Endothelial cell of umbilical vein (primary cell): Measurements from ENCODE around the gene GRM7. TPM values are rescaled to one million over a fixed set of nuclear protein-coding genes. Genes with fewer than 3 reads are reported as not detected.

Experiments
- BruUV-seq: library from RNA; stranded (reverse); fragments of 400-500 nt; replicated peaks from 2 replicates; lab custom pipeline; 2021; lab: Mats Ljungman, UMichigan
- CTCF ChIA-PET: fragments of 300-600, 350-600 bp; sonication (Branson Sonifier 250); formaldehyde crosslinking; loops from one replicate; lab custom pipeline; 2021; ENCODE audit warnings: antibody characterized with exemption, inconsistent platforms; lab: Charles Lee
- POLR2A ChIA-PET: fragments of 300-600, 350-600 bp; sonication (Branson Sonifier 250); formaldehyde crosslinking; loops from one replicate; lab custom pipeline; 2021; ENCODE audit warnings: antibody characterized with exemption, inconsistent platforms; lab: Charles Lee
- DNase-seq: peaks from one replicate; pipeline ENCODE4 v3.0.0-alpha.2; 2011; ENCODE audit warnings: low read depth, low spot score
- FAIRE-seq: peaks from 2 replicates; lab custom pipeline; 2011; peaks lifted over from hg19 to GRCh38; lab: Jason Lieb, UNC
- H2AFZ ChIP-seq: 2 replicates; pipeline ENCODE4 v1.6.0; 2012; ENCODE audit warnings: low read depth, low read length, control low read depth, inconsistent platforms
- H3K27ac ChIP-seq: 2 replicates; pipeline ENCODE4 v1.5.1; 2011; ENCODE audit warnings: low read depth, mild to moderate bottlenecking, control low read depth, low read length, moderate library complexity; ENCODE audit not compliant: insufficient read depth
- H3K27me3 ChIP-seq, 2 experiments: 2 replicates each; pipeline versions ENCODE4 v1.6.0 to v1.6.1; 2011; ENCODE audit warnings: low read length in 2 of 2, mixed read lengths in 1 of 2; ENCODE audit not compliant: control insufficient read depth in 2 of 2, insufficient read depth in 2 of 2
- H3K36me3 ChIP-seq, 2 experiments: 2 replicates in 1 of 2; 3 replicates in 1 of 2; pipeline ENCODE4 v1.5.1; 2011; ENCODE audit warnings: low read length in 2 of 2, mild to moderate bottlenecking in 1 of 2, moderate library complexity in 1 of 2; ENCODE audit not compliant: control insufficient read depth in 2 of 2, insufficient read depth in 2 of 2; ENCODE audit errors: extremely low read depth in 1 of 2
- H3K4me1 ChIP-seq: 3 replicates; pipeline ENCODE4 v1.5.1; 2011; ENCODE audit warnings: mild to moderate bottlenecking, low read length; ENCODE audit not compliant: control insufficient read depth, insufficient read depth; ENCODE audit errors: extremely low read depth
- H3K4me2 ChIP-seq: 2 replicates; pipeline ENCODE4 v1.6.1; 2011; ENCODE audit warnings: low read length, control low read depth, mixed read lengths; ENCODE audit not compliant: insufficient read depth
- H3K4me3 ChIP-seq, 3 experiments: fragments of 200-600 bp in 1 of 3; sonication (generic), shearing (Covaris generic) in 1 of 3; replicated peaks in 1 of 3; 2 replicates each; pipeline ENCODE4 v1.5.1; 2011 to 2016; ENCODE audit warnings: control low read depth in 3 of 3, low read length in 3 of 3, mild to moderate bottlenecking in 2 of 3, inconsistent platforms in 1 of 3, low read depth in 1 of 3, moderate library complexity in 1 of 3; ENCODE audit not compliant: insufficient read depth in 1 of 3
- H3K79me2 ChIP-seq: 2 replicates; pipeline ENCODE4 v1.6.0; 2012; ENCODE audit warnings: low read length, inconsistent platforms; ENCODE audit not compliant: control insufficient read depth, insufficient read depth
- H3K9ac ChIP-seq: replicated peaks from 2 replicates; pipeline ENCODE3; 2011; ENCODE audit warnings: low read length, control low read depth; ENCODE audit not compliant: insufficient read depth; ENCODE audit errors: extremely low read depth
- H3K9me1 ChIP-seq: replicated peaks from 3 replicates; pipeline ENCODE4 v1.6.0; 2011; ENCODE audit warnings: mild to moderate bottlenecking, low read length; ENCODE audit not compliant: control insufficient read depth, insufficient read depth; ENCODE audit errors: extremely low read depth
- H3K9me3 ChIP-seq: replicated peaks from 2 replicates; pipeline ENCODE4 v1.5.1; 2012; ENCODE audit warnings: low read length, inconsistent platforms; ENCODE audit not compliant: control insufficient read depth, insufficient read depth
- H4K20me1 ChIP-seq: replicated peaks from 2 replicates; pipeline ENCODE3; 2011; ENCODE audit warnings: mild to moderate bottlenecking, low read length; ENCODE audit not compliant: control insufficient read depth, insufficient read depth; ENCODE audit errors: extremely low read depth
- CTCF ChIP-seq, 2 donors: IDR thresholded peaks; 1 replicate in 1 of 2; 2 replicates in 1 of 2; pipeline ENCODE4 v1.5.1; 2011; ENCODE audit warnings: low read length in 2 of 2, mild to moderate bottlenecking in 2 of 2, moderate library complexity in 2 of 2, control low read depth in 1 of 2, inconsistent platforms in 1 of 2, low read depth in 1 of 2; ENCODE audit not compliant: insufficient read depth in 1 of 2; ENCODE audit errors: extremely low read depth in 1 of 2
- EZH2 ChIP-seq: IDR thresholded peaks from 2 replicates; pipeline ENCODE4 v1.6.1; 2012; ENCODE audit warnings: borderline replicate concordance, low read depth, mild to moderate bottlenecking, moderate library complexity, low read length, inconsistent platforms; ENCODE audit not compliant: severe bottlenecking
- GATA2 ChIP-seq: IDR thresholded peaks from 2 replicates; pipeline ENCODE4 v1.7.0; 2011; ENCODE audit warnings: low read depth, mild to moderate bottlenecking, moderate library complexity, mixed read lengths, low read length; ENCODE audit not compliant: insufficient read length, insufficient read depth
- MAX ChIP-seq: IDR thresholded peaks from 2 replicates; pipeline ENCODE4 v1.6.1; 2011; ENCODE audit not compliant: insufficient read depth, insufficient read length
- MYC ChIP-seq: IDR thresholded peaks from one replicate; pipeline ENCODE4 v1.6.1; 2011; ENCODE audit warnings: mild to moderate bottlenecking, low read depth, low read length
- POLR2A ChIP-seq: IDR thresholded peaks from 2 replicates; pipeline ENCODE4 v1.6.1; 2012; ENCODE audit warnings: low read depth, mild to moderate bottlenecking, control low read depth, low read length
- dilution Hi-C: fragments of 300-500 bp; cut with MboI; formaldehyde crosslinking; loops from one replicate; pipeline ENCODE4 v1.15.0; 2019; ENCODE audit warnings: low sequenced_read_pairs; ENCODE audit not compliant: extremely low pct_ligation_motif_present
- intact Hi-C: fragments of 100-400 bp; cut with micrococcal nuclease; formaldehyde crosslinking; loops from one replicate; pipeline ENCODE4 v1.10.0; 2022
- polyA plus RNA-seq, 4 experiments: library from polyadenylated mRNA; depleted of rRNA in 3 of 4; stranded (reverse) in 3 of 4; unstranded in 1 of 4; fragments of >200 nt; gene quantifications; 2 replicates each; pipeline versions ENCODE4 v1.2.1 to v1.2.3, GENCODE V29; 2011 to 2012; ENCODE audit warnings: missing spikeins in 1 of 4
- total RNA-seq: library from RNA; stranded (reverse); gene quantifications from 2 replicates; pipeline ENCODE4 v1.2.3, GENCODE V29; 2021

Gene GRM7
- total and polyA plus RNA-seq, 2 donors (not counting 3 experiments of a cell fraction or from before 2014, with no cell fraction given) = 0.12 TPM; not detected in 1

- FAIRE-seq (no peak), DNase-seq (no peak)
- Histone ChIP-seq H3K27ac (no peak overlapping the region), H3K4me2 (no peak overlapping the region), H3K9ac (no peak overlapping the region), H3K9me1 (no peaks in the 10 kb centered on the region), H3K27me3 (no peaks in the 10 kb centered on the region), H2AFZ (no peak overlapping the region), H3K79me2 (no peaks in the 10 kb centered on the region), H3K4me1 (no peaks in the 10 kb centered on the region), H3K36me3 (no peaks in the 10 kb centered on the region), H3K4me3 (no peak overlapping the region), H4K20me1 (no peaks in the 10 kb centered on the region), H3K9me3 (no peaks in the 10 kb centered on the region)
- ChIA-PET CTCF (no interaction called here), POLR2A (no interaction called here)
- intact Hi-C loops = no loop called here
- TF ChIP-seq EZH2 = no peak
- dilution Hi-C loops = no loop called here
- no TSS peak for BruUV-seq
Measured at GRCh38 chr3:7410782-7411181, 549.9 kb downstream of the GRM7 start.

- Histone ChIP-seq H3K36me3 (no peaks in the 10 kb centered on the region), H3K4me2 (no peak overlapping the region), H3K9ac (no peak overlapping the region), H4K20me1 (no peaks in the 10 kb centered on the region), H3K27me3 (no peaks in the 10 kb centered on the region), H3K27ac (no peak overlapping the region), H2AFZ (no peak overlapping the region), H3K9me3 (no peaks in the 10 kb centered on the region), H3K4me1 (no peaks in the 10 kb centered on the region), H3K4me3 (no peak overlapping the region), H3K9me1 (no peaks in the 10 kb centered on the region), H3K79me2 (no peaks in the 10 kb centered on the region)
- intact Hi-C loops = no loop called here
- no peak for DNase-seq
- TF ChIP-seq MYC (no peak), EZH2 (no peak), CTCF (IDR thresholded peaks at IDR 0.05; ENCODE audit: extremely low read depth in 1 of 2, insufficient read depth in 1 of 2, low read depth in 1 of 2, low read length in 2 of 2) (peak in 1 of 2 donors; percentile 13), POLR2A (no peak), GATA2 (no peak), MAX (no peak)
- FAIRE-seq = peak; percentile 4
- CTCF ChIA-PET = no interaction called here
- POLR2A ChIA-PET = no interaction called here
- no TSS peak for BruUV-seq
- dilution Hi-C loops = no loop called here
Measured at GRCh38 chr3:7421065-7421464, 560.1 kb downstream of the GRM7 start.
